ENCODE data around the gene MOGAT1. TPM values are rescaled to one million over a fixed set of nuclear protein-coding genes. Genes with fewer than 3 reads are reported as not detected.

The MOGAT1 gene
- polyA plus RNA-seq, 1 experiment, result not detected

GRCh38 chr2:222756362-222756831, 84.9 kb downstream of the MOGAT1 start:
- H3K27me3 ChIP-seq (ENCODE audit: control insufficient read depth, insufficient read depth, low read length), result no peaks in the 10 kb centered on the region
- ChIA-PET POLR2A (interaction anchor here (0.5 kb wide), 1 partner anchor 39 kb away, joined by 5 read pairs; no protein-coding TSS in a partner anchor), CTCF (interaction anchor here (0.6 to 0.8 kb wide), 2 partner anchors 41 to 215 kb away, joined by 4 to 8 read pairs; no protein-coding TSS in a partner anchor)
- no peak for TF ChIP-seq CTCF (IDR thresholded peaks at IDR 0.05; ENCODE audit: low read depth, low read length)
- no peak overlapping the region for H3K4me3 ChIP-seq (ENCODE audit: low read depth, low read length)
- no peak for DNase-seq (ENCODE audit: low read depth, low spot score)
- H3K9me3 ChIP-seq (ENCODE audit: control insufficient read depth, insufficient read depth, low read length), result no peaks in the 10 kb centered on the region
- H3K27ac ChIP-seq (ENCODE audit: low read depth, low read length), result no peak overlapping the region

GRCh38 chr2:222756951-222757650, 85.6 kb downstream of the MOGAT1 start:
- H3K27me3 ChIP-seq (ENCODE audit: control insufficient read depth, insufficient read depth, low read length), result no peaks in the 10 kb centered on the region
- no peaks in the 10 kb centered on the region for H3K9me3 ChIP-seq (ENCODE audit: control insufficient read depth, insufficient read depth, low read length)
- H3K27ac ChIP-seq (ENCODE audit: low read depth, low read length), result no peak overlapping the region
- POLR2A ChIA-PET, result interaction anchor here (0.5 kb wide), 1 partner anchor 40 kb away, joined by 5 read pairs; no protein-coding TSS in a partner anchor
- CTCF ChIA-PET, result interaction anchor here (0.6 to 0.8 kb wide), 3 partner anchors 23 to 219 kb away, joined by 3 to 8 read pairs (median 3); no protein-coding TSS in a partner anchor
- no peak for TF ChIP-seq CTCF (IDR thresholded peaks at IDR 0.05; ENCODE audit: low read depth, low read length)
- DNase-seq (ENCODE audit: low read depth, low spot score), result peak; percentile 20
- no peak overlapping the region for H3K4me3 ChIP-seq (ENCODE audit: low read depth, low read length)

Other genes with a start within 250 kb of the MOGAT1 start
- not detected in 2 replicates for gene SGPP2, start 247.1 kb upstream of the MOGAT1 start, polyA plus RNA-seq (2011; rRNA removed)
- 26.8 and 32.6 TPM in 2 replicates for gene FARSB, start 15.6 kb upstream of the MOGAT1 start, polyA plus RNA-seq (2011; rRNA removed)
- 80.9 and 88.9 TPM in 2 replicates for gene ACSL3, start 189.4 kb downstream of the MOGAT1 start, polyA plus RNA-seq (2011; rRNA removed)

Measured in AG04450 (cell line).